ENCODE results near the gene DOCK2. TPM values are rescaled to one million over a fixed set of nuclear protein-coding genes. Genes with fewer than 3 reads are reported as not detected.

The DOCK2 gene
- total and polyA plus RNA-seq, 9 of the 15 experiments (the other 6 are each of a cell fraction or from before 2014, with no cell fraction given): 4.5 to 42.6 (median 20.5) TPM

- no peak overlapping the region for H2AFZ ChIP-seq (ENCODE audit: low read depth, low read length)
- H3K36me3 ChIP-seq (ENCODE audit: control insufficient read depth, insufficient read depth, low read length): peaks cover 4% of the 10 kb centered on the region; the same call in 1 of the 3 replicates
- in situ Hi-C loops (cut with MboI): loop anchor here (10.0 kb wide), 1 partner anchor 445 kb away; no protein-coding TSS in a partner anchor
- no peak for TF ChIP-seq ZNF217 (CRISPR knock-in tag; IDR thresholded peaks at IDR 0.05)
- TF ChIP-seq ZNF184 (CRISPR knock-in tag; IDR thresholded peaks at IDR 0.05): no peak
- no peak for TF ChIP-seq ZNF384 (IDR thresholded peaks at IDR 0.05; ENCODE audit: low read depth, low read length)
- TF ChIP-seq ASH1L (IDR thresholded peaks at IDR 0.05; ENCODE audit: borderline replicate concordance, low read depth, partially characterized antibody): no peak
- no peak for TF ChIP-seq ARHGAP35 (IDR thresholded peaks at IDR 0.05; ENCODE audit: partially characterized antibody)
- no peak for TF ChIP-seq SRSF3 (IDR thresholded peaks at IDR 0.05; ENCODE audit: insufficient read depth, low read length)
- ChIA-PET POLR2A (interaction anchor here (1.7 kb wide), 1 partner anchor 13 kb away, joined by 7 read pairs; no protein-coding TSS in a partner anchor), CTCF (ENCODE audit: low intra/inter-chr PET ratio) (no interaction called here)
- H3K4me2 ChIP-seq (ENCODE audit: insufficient read depth, low read length): no peak overlapping the region
- DNase-seq (ENCODE audit: extremely low read depth in 1 of 4, low spot score in 3 of 4) (no peak), ATAC-seq (no peak), FAIRE-seq (no peak)
- no peaks in the 10 kb centered on the region for H3K27me3 ChIP-seq (ENCODE audit: control insufficient read depth in 2 of 2, insufficient read depth in 2 of 2, low read length in 2 of 2)
- BruUV-seq (replicated peaks): no TSS peak
- no peaks in the 10 kb centered on the region for H4K20me1 ChIP-seq (replicated peaks; ENCODE audit: control insufficient read depth, insufficient read depth, low read length)
- no peaks in the 10 kb centered on the region for H3K79me2 ChIP-seq (ENCODE audit: control insufficient read depth, insufficient read depth, low read length)
- no peaks in the 10 kb centered on the region for H3K9me3 ChIP-seq (replicated peaks; ENCODE audit: control insufficient read depth, insufficient read depth, low read depth, low read length)
- WGBS (ENCODE audit: insufficient coverage, low coverage, missing lambda C conversion rate): 39% methylated on average over 7 of the region's 7 CpGs
- intact Hi-C loops (cut with micrococcal nuclease): no loop called here
- H3K4me3 ChIP-seq: no peak overlapping the region
- no peak overlapping the region for H3K9ac ChIP-seq (ENCODE audit: insufficient read depth in 1 of 2, low read depth in 2 of 2, low read length in 2 of 2)
- no peak overlapping the region for H3K27ac ChIP-seq (ENCODE audit: extremely low read depth, low read depth, low read length)
- H3K9me1 ChIP-seq (ENCODE audit: control insufficient read depth, insufficient read depth, low read length): no peaks in the 10 kb centered on the region
- no peaks in the 10 kb centered on the region for H3K4me1 ChIP-seq (replicated peaks in 1 of 2; ENCODE audit: control insufficient read depth in 2 of 2, insufficient read depth in 2 of 2, low read length in 2 of 2)
These were observed 82.6 kb downstream of the DOCK2 start for GRCh38 chr5:169719360-169720314.

Measured in K562 (cell line).